ENCODE data around the gene LRFN2. TPM values are rescaled to one million over a fixed set of nuclear protein-coding genes. Genes with fewer than 3 reads are reported as not detected.

The LRFN2 gene
- total RNA-seq, 4 donors from 2014 or later = 0.18 to 2.2 (median 0.34) TPM

- 69 to 78% methylated on average over 4 of the region's 4 CpGs for WGBS, 2 donors
- H3K9me3 ChIP-seq = no peaks in the 10 kb centered on the region
- H3K27ac ChIP-seq = no peak overlapping the region
- DNase-seq = no peak
- no peaks in the 10 kb centered on the region for H3K4me1 ChIP-seq
- intact Hi-C loops (cut with DNase I) = no loop called here
- H3K36me3 ChIP-seq = no peaks in the 10 kb centered on the region
- peaks cover 0 to 89% (median 0%) of the 10 kb centered on the region in 4 donors for H3K27me3 ChIP-seq
- H3K4me3 ChIP-seq = no peak overlapping the region
- no peak for TF ChIP-seq CTCF (IDR thresholded peaks at IDR 0.05)
- no peak for TF ChIP-seq POLR2A (IDR thresholded peaks at IDR 0.05)
Measured at GRCh38 chr6:40606981-40607380, 19.8 kb upstream of the LRFN2 start.

GRCh38 chr6:40606526-40606925 lies 19.4 kb upstream of the LRFN2 start:
- TF ChIP-seq POLR2A (IDR thresholded peaks at IDR 0.05) (no peak), CTCF (IDR thresholded peaks at IDR 0.05) (no peak)
- Histone ChIP-seq H3K27ac (no peak overlapping the region), H3K9me3 (no peaks in the 10 kb centered on the region), H3K36me3 (no peaks in the 10 kb centered on the region), H3K4me1 (no peaks in the 10 kb centered on the region), H3K4me3 (no peak overlapping the region), H3K27me3 (peaks cover 0 to 89% (median 0%) of the 10 kb centered on the region in 4 donors)
- WGBS, 2 donors = 31 to 42% methylated on average over 2 of the region's 2 CpGs
- intact Hi-C loops (cut with DNase I) = no loop called here
- no peak for DNase-seq

GRCh38 chr6:40604082-40604481 lies 16.9 kb upstream of the LRFN2 start:
- Histone ChIP-seq H3K36me3 (no peaks in the 10 kb centered on the region), H3K4me3 (no peak overlapping the region), H3K27me3 (peaks cover 0 to 90% (median 1%) of the 10 kb centered on the region in 4 donors), H3K4me1 (no peaks in the 10 kb centered on the region), H3K27ac (no peak overlapping the region), H3K9me3 (no peaks in the 10 kb centered on the region)
- intact Hi-C loops (cut with DNase I) = no loop called here
- 57 to 67% methylated on average over 2 of the region's 2 CpGs for WGBS, 2 donors
- TF ChIP-seq CTCF (IDR thresholded peaks at IDR 0.05) = no peak
- no peak for TF ChIP-seq POLR2A (IDR thresholded peaks at IDR 0.05)
- no peak for DNase-seq

GRCh38 chr6:40599555-40599954 lies 12.4 kb upstream of the LRFN2 start:
- H3K27me3 ChIP-seq = peaks cover 0 to 99% (median 1%) of the 10 kb centered on the region in 4 donors
- no peak overlapping the region for H3K4me3 ChIP-seq
- H3K27ac ChIP-seq = no peak overlapping the region
- no peaks in the 10 kb centered on the region for H3K4me1 ChIP-seq
- intact Hi-C loops (cut with DNase I) = no loop called here
- TF ChIP-seq CTCF (IDR thresholded peaks at IDR 0.05) = no peak
- no peak for TF ChIP-seq POLR2A (IDR thresholded peaks at IDR 0.05)
- DNase-seq = no peak
- no peaks in the 10 kb centered on the region for H3K36me3 ChIP-seq
- no peaks in the 10 kb centered on the region for H3K9me3 ChIP-seq
- 27 to 43% methylated on average over 14 to 15 of the region's 28 CpGs for WGBS, 2 donors

- DNase-seq = no peak
- Histone ChIP-seq H3K9me3 (no peaks in the 10 kb centered on the region), H3K4me1 (no peaks in the 10 kb centered on the region), H3K36me3 (no peaks in the 10 kb centered on the region), H3K27me3 (peaks cover 0 to 99% (median 1%) of the 10 kb centered on the region in 4 donors), H3K4me3 (no peak overlapping the region), H3K27ac (no peak overlapping the region)
- TF ChIP-seq CTCF (IDR thresholded peaks at IDR 0.05) (no peak), POLR2A (IDR thresholded peaks at IDR 0.05) (no peak)
- 68 to 73% methylated on average over 5 of the region's 5 CpGs for WGBS, 2 donors
- intact Hi-C loops (cut with DNase I) = no loop called here
Measured at GRCh38 chr6:40598516-40598915, 11.4 kb upstream of the LRFN2 start.
